WTC11 (cell line): ENCODE measurements around the gene ZNF592.

ENCODE experiments used
- ELF4 ChIP-seq: sonication (generic); formaldehyde crosslinking; IDR thresholded peaks from 2 replicates; pipeline ENCODE4 v1.8.1; 2022; ENCODE audit warnings: low read depth, mild to moderate bottlenecking, moderate library complexity, missing genetic modification reagents
- ETV6 ChIP-seq: sonication (generic); formaldehyde crosslinking; IDR thresholded peaks from 2 replicates; pipeline ENCODE4 v1.8.1; 2022; ENCODE audit warnings: mild to moderate bottlenecking, missing genetic modification reagents
- MXD4 ChIP-seq: fragments of 250-450 bp; sonication (Bioruptor Pico); IDR thresholded peaks from 2 replicates; pipeline ENCODE4 v1.8.0; 2021; ENCODE audit warnings: mild to moderate bottlenecking, moderate library complexity, borderline replicate concordance
- SP1 ChIP-seq: sonication (generic); formaldehyde crosslinking; conservative IDR thresholded peaks from 2 replicates; pipeline ENCODE4 v1.8.1; 2022; ENCODE audit warnings: missing genetic modification reagents
- TF ChIP-seq, protein P1 (sequence below): sonication (generic); formaldehyde crosslinking; conservative IDR thresholded peaks from 2 replicates; pipeline ENCODE4 v1.8.1; 2022; ENCODE audit warnings: mild to moderate bottlenecking, missing genetic modification reagents
- TF ChIP-seq, protein P2 (sequence below): sonication (generic); formaldehyde crosslinking; IDR thresholded peaks from 2 replicates; pipeline ENCODE4 v1.8.0; 2023; ENCODE audit warnings: missing genetic modification reagents
- TF ChIP-seq, protein P3 (sequence below): fragments of 200-600 bp; IDR thresholded peaks from 2 replicates; pipeline ENCODE4 v1.8.0; 2022; ENCODE audit warnings: antibody characterized with exemption
- TF ChIP-seq, protein P4 (sequence below): sonication (generic); formaldehyde crosslinking; IDR thresholded peaks from 2 replicates; pipeline ENCODE4 v1.8.1; 2023; ENCODE audit warnings: mild to moderate bottlenecking, missing genetic modification reagents, moderate library complexity
- TF ChIP-seq, protein P5 (sequence below): sonication (generic); formaldehyde crosslinking; IDR thresholded peaks from 2 replicates; pipeline ENCODE4 v1.8.0; 2022; ENCODE audit warnings: mild to moderate bottlenecking, missing genetic modification reagents

DNA sequence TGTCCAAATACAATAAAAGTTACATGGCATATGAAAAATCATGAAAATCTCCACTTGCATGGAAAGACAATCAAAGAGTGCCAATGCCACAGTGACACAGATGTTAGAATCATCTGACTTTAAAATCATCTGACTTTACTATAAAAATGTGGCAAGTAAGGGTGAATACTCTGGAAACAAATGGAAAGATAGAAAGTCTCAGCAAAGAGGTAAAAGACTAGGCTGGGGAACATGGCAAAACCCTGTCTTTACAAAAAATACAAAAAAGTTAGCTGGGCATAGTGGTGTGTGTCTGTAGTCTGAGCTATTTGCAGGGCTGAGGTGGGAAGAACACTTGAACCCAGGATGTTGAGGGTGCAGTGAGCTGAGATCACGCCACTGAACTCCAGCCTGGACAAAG is 97.9 kb downstream of the ZNF592 start:
- TF ChIP-seq, protein P1, sequence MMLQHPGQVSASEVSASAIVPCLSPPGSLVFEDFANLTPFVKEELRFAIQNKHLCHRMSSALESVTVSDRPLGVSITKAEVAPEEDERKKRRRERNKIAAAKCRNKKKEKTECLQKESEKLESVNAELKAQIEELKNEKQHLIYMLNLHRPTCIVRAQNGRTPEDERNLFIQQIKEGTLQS (CRISPR knock-in tag), result no peak
- TF ChIP-seq, protein P2, sequence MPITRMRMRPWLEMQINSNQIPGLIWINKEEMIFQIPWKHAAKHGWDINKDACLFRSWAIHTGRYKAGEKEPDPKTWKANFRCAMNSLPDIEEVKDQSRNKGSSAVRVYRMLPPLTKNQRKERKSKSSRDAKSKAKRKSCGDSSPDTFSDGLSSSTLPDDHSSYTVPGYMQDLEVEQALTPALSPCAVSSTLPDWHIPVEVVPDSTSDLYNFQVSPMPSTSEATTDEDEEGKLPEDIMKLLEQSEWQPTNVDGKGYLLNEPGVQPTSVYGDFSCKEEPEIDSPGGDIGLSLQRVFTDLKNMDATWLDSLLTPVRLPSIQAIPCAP (CRISPR knock-in tag), result no peak
- TF ChIP-seq, protein P3, sequence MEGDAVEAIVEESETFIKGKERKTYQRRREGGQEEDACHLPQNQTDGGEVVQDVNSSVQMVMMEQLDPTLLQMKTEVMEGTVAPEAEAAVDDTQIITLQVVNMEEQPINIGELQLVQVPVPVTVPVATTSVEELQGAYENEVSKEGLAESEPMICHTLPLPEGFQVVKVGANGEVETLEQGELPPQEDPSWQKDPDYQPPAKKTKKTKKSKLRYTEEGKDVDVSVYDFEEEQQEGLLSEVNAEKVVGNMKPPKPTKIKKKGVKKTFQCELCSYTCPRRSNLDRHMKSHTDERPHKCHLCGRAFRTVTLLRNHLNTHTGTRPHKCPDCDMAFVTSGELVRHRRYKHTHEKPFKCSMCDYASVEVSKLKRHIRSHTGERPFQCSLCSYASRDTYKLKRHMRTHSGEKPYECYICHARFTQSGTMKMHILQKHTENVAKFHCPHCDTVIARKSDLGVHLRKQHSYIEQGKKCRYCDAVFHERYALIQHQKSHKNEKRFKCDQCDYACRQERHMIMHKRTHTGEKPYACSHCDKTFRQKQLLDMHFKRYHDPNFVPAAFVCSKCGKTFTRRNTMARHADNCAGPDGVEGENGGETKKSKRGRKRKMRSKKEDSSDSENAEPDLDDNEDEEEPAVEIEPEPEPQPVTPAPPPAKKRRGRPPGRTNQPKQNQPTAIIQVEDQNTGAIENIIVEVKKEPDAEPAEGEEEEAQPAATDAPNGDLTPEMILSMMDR, result no peak
- no peak for TF ChIP-seq ELF4 (CRISPR knock-in tag)
- TF ChIP-seq MXD4, result no peak
- no peak for TF ChIP-seq ETV6 (CRISPR knock-in tag)
- TF ChIP-seq SP1, result no peak
- TF ChIP-seq, protein P4, sequence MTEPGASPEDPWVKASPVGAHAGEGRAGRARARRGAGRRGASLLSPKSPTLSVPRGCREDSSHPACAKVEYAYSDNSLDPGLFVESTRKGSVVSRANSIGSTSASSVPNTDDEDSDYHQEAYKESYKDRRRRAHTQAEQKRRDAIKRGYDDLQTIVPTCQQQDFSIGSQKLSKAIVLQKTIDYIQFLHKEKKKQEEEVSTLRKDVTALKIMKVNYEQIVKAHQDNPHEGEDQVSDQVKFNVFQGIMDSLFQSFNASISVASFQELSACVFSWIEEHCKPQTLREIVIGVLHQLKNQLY, result no peak
- TF ChIP-seq, protein P5, sequence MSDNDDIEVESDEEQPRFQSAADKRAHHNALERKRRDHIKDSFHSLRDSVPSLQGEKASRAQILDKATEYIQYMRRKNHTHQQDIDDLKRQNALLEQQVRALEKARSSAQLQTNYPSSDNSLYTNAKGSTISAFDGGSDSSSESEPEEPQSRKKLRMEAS, result no peak
